BE2C (cell line): ENCODE data around the gene ERICH6.

Source experiments
- DNase-seq: peaks from one replicate; pipeline ENCODE4 v3.0.0-alpha.2; 2020
- H3K27me3 ChIP-seq: fragments of 250-450 bp; sonication (Bioruptor Pico); 2 replicates; pipeline ENCODE4 v1.5.1; 2020; ENCODE audit warnings: mild to moderate bottlenecking
- H3K36me3 ChIP-seq: fragments of 250-450 bp; sonication (Bioruptor Pico); 2 replicates; pipeline ENCODE4 v1.5.1; 2020; ENCODE audit warnings: mild to moderate bottlenecking
- H3K4me1 ChIP-seq: fragments of 250-450 bp; sonication (Bioruptor Pico); 2 replicates; pipeline ENCODE4 v1.5.1; 2020
- H3K4me3 ChIP-seq: 2 replicates; pipeline ENCODE4 v1.5.1; 2011; ENCODE audit warnings: low read depth, low read length
- H3K9me3 ChIP-seq: fragments of 250-450 bp; sonication (Bioruptor Pico); 2 replicates; pipeline ENCODE4 v1.5.1; 2020
- CTCF ChIP-seq: IDR thresholded peaks from 2 replicates; pipeline ENCODE4 v1.5.1; 2012; ENCODE audit warnings: mild to moderate bottlenecking, low read depth, low read length

The ERICH6 gene

GRCh38 chr3:150738688-150739087, 35.0 kb upstream of the ERICH6 start:
- DNase-seq: no peak
- H3K4me3 ChIP-seq: no peak overlapping the region

GRCh38 chr3:150737874-150738679, 34.4 kb upstream of the ERICH6 start:
- no peak for TF ChIP-seq CTCF
- Histone ChIP-seq H3K9me3 (no peaks in the 10 kb centered on the region), H3K27me3 (no peaks in the 10 kb centered on the region), H3K4me1 (peaks cover 10% of the 10 kb centered on the region), H3K4me3 (no peak overlapping the region), H3K36me3 (peaks cover 17% of the 10 kb centered on the region)
- DNase-seq: no peak

More at GRCh38 chr3:150738688-150739087, 35.0 kb upstream of the ERICH6 start:
- TF ChIP-seq CTCF: no peak
- no peaks in the 10 kb centered on the region for H3K27me3 ChIP-seq
- no peaks in the 10 kb centered on the region for H3K9me3 ChIP-seq
- H3K4me1 ChIP-seq: peaks cover 10% of the 10 kb centered on the region
- H3K36me3 ChIP-seq: peaks cover 17% of the 10 kb centered on the region

GRCh38 chr3:150736903-150737832, 33.4 kb upstream of the ERICH6 start:
- no peak for TF ChIP-seq CTCF
- no peak for DNase-seq
- Histone ChIP-seq H3K4me3 (no peak overlapping the region), H3K9me3 (no peaks in the 10 kb centered on the region), H3K36me3 (peaks cover 11% of the 10 kb centered on the region), H3K4me1 (peaks cover 10% of the 10 kb centered on the region), H3K27me3 (no peaks in the 10 kb centered on the region)

- Histone ChIP-seq H3K36me3 (peaks cover 2% of the 10 kb centered on the region; the same call in 1 of the 2 replicates), H3K27me3 (no peaks in the 10 kb centered on the region), H3K4me1 (peaks cover 10% of the 10 kb centered on the region), H3K9me3 (no peaks in the 10 kb centered on the region), H3K4me3 (no peak overlapping the region)
- no peak for TF ChIP-seq CTCF
- DNase-seq: no peak
These were observed 32.6 kb upstream of the ERICH6 start for GRCh38 chr3:150736316-150736719.

GRCh38 chr3:150734795-150735119, 31.0 kb upstream of the ERICH6 start:
- no peak for DNase-seq
- no peak overlapping the region for H3K4me3 ChIP-seq
- H3K4me1 ChIP-seq: peaks cover 10% of the 10 kb centered on the region
- H3K36me3 ChIP-seq: no peaks in the 10 kb centered on the region
- no peaks in the 10 kb centered on the region for H3K27me3 ChIP-seq
- H3K9me3 ChIP-seq: no peaks in the 10 kb centered on the region
- no peak for TF ChIP-seq CTCF
